Uterus (tissue), 4 donors: ENCODE data around the gene CAMK2N2. TPM values are rescaled to one million over a fixed set of nuclear protein-coding genes. Genes with fewer than 3 reads are reported as not detected.

Experiments used
- DNase-seq, 2 donors: peaks; one replicate each; pipeline ENCODE4 v3.0.0-alpha.2; 2019 to 2020
- H3K27ac ChIP-seq, 2 donors: fragments of 200-600 bp; sonication (generic); 1 replicate in 1 of 2; 2 replicates in 1 of 2; pipeline ENCODE4 v1.5.1; 2016 to 2018
- H3K27me3 ChIP-seq, 2 donors: fragments of 200-600 bp; sonication (generic); one replicate each; pipeline ENCODE4 v1.5.1; 2018 to 2019; ENCODE audit warnings: control low read depth in 1 of 2
- H3K36me3 ChIP-seq, 2 donors: fragments of 200-600 bp; sonication (generic); one replicate each; pipeline ENCODE4 v1.5.1; 2019; ENCODE audit warnings: control low read depth in 1 of 2
- H3K4me1 ChIP-seq, 2 donors: fragments of 200-600 bp; sonication (generic); one replicate each; pipeline ENCODE4 v1.5.1; 2018 to 2019; ENCODE audit warnings: control low read depth in 1 of 2
- H3K4me3 ChIP-seq, 2 donors: fragments of 200-600 bp; sonication (generic); 1 replicate in 1 of 2; 2 replicates in 1 of 2; pipeline ENCODE4 v1.5.1; 2018 to 2019; ENCODE audit warnings: mild to moderate bottlenecking in 1 of 2
- H3K9me3 ChIP-seq, 2 donors: fragments of 200-600 bp; sonication (generic); one replicate each; pipeline ENCODE4 v1.5.1; 2019; ENCODE audit warnings: control low read depth in 1 of 2
- CTCF ChIP-seq, 4 experiments: fragments of 200-600 bp in 2 of 4; fragments of 450-650 bp in 2 of 4; sonication (generic) in 2 of 4; IDR thresholded peaks; one replicate each; pipeline ENCODE4 v1.5.1; 2016 to 2019; ENCODE audit warnings: antibody characterized with exemption in 4 of 4, mild to moderate bottlenecking in 2 of 4, moderate library complexity in 1 of 4
- POLR2A ChIP-seq, 2 donors: fragments of 450-650 bp; IDR thresholded peaks; one replicate each; pipeline ENCODE4 v1.6.1; 2016; ENCODE audit warnings: antibody characterized with exemption in 2 of 2, mild to moderate bottlenecking in 1 of 2, moderate library complexity in 1 of 2
- intact Hi-C: fragments of 100-400 bp; cut with DNase I; formaldehyde crosslinking; loops from one replicate; pipeline ENCODE4 v1.15.1; 2023; ENCODE audit warnings: low total_unique reads
- total RNA-seq, 4 donors: library from RNA; depleted of rRNA in 3 of 4; stranded (reverse); fragments of >200 nt in 3 of 4; gene quantifications; one replicate each; pipeline versions ENCODE4 v1.1.0 to v1.2.4, GENCODE V29; 2014 to 2023
- donor health status: DM: yes; HTN: yes; CAD: no.

CAMK2N2 gene
- total RNA-seq, 4 donors from 2014 or later: not detected

- DNase-seq: no peak
- Histone ChIP-seq H3K27ac (no peak overlapping the region), H3K4me1 (no peaks in the 10 kb centered on the region), H3K4me3 (no peak overlapping the region), H3K9me3 (no peaks in the 10 kb centered on the region), H3K36me3 (no peaks in the 10 kb centered on the region), H3K27me3 (peaks cover 0 to 4% of the 10 kb centered on the region in 2 donors)
- intact Hi-C loops: no loop called here
- TF ChIP-seq POLR2A (IDR thresholded peaks at IDR 0.05): no peak
- TF ChIP-seq CTCF (IDR thresholded peaks at IDR 0.05): no peak
Measured at GRCh38 chr3:184284696-184285095, 23.3 kb upstream of the CAMK2N2 start.

GRCh38 chr3:184283681-184284080 is 22.3 kb upstream of the CAMK2N2 start:
- H3K9me3 ChIP-seq: no peaks in the 10 kb centered on the region
- DNase-seq: no peak

GRCh38 chr3:184282941-184283340 is 21.6 kb upstream of the CAMK2N2 start:
- Histone ChIP-seq H3K36me3 (no peaks in the 10 kb centered on the region), H3K4me1 (no peaks in the 10 kb centered on the region), H3K4me3 (no peak overlapping the region), H3K9me3 (no peaks in the 10 kb centered on the region), H3K27ac (no peak overlapping the region), H3K27me3 (no peaks in the 10 kb centered on the region)
- TF ChIP-seq POLR2A (IDR thresholded peaks at IDR 0.05) (no peak), CTCF (IDR thresholded peaks at IDR 0.05) (no peak)
- intact Hi-C loops: no loop called here
- DNase-seq: no peak

More at GRCh38 chr3:184283681-184284080, 22.3 kb upstream of the CAMK2N2 start:
- Histone ChIP-seq H3K4me1 (no peaks in the 10 kb centered on the region), H3K36me3 (no peaks in the 10 kb centered on the region), H3K4me3 (no peak overlapping the region), H3K27me3 (no peaks in the 10 kb centered on the region), H3K27ac (no peak overlapping the region)
- intact Hi-C loops: no loop called here
- TF ChIP-seq POLR2A (IDR thresholded peaks at IDR 0.05) (no peak), CTCF (IDR thresholded peaks at IDR 0.05) (no peak)

- Histone ChIP-seq H3K27ac (no peak overlapping the region), H3K9me3 (no peaks in the 10 kb centered on the region), H3K4me3 (no peak overlapping the region), H3K4me1 (no peaks in the 10 kb centered on the region), H3K36me3 (no peaks in the 10 kb centered on the region), H3K27me3 (no peaks in the 10 kb centered on the region)
- no peak for DNase-seq
- intact Hi-C loops: no loop called here
- no peak for TF ChIP-seq POLR2A (IDR thresholded peaks at IDR 0.05)
- no peak for TF ChIP-seq CTCF (IDR thresholded peaks at IDR 0.05)
Measured at GRCh38 chr3:184277366-184277765, 16.0 kb upstream of the CAMK2N2 start.

- intact Hi-C loops: no loop called here
- DNase-seq: no peak
- no peaks in the 10 kb centered on the region for H3K4me1 ChIP-seq
- TF ChIP-seq CTCF (IDR thresholded peaks at IDR 0.05) (no peak), POLR2A (IDR thresholded peaks at IDR 0.05) (no peak)
- no peaks in the 10 kb centered on the region for H3K9me3 ChIP-seq
- H3K27ac ChIP-seq: no peak within 1 kb of the TSS
- no peaks in the 10 kb centered on the region for H3K27me3 ChIP-seq
- no peak within 1 kb of the TSS for H3K4me3 ChIP-seq
- H3K36me3 ChIP-seq: no peaks in the 10 kb centered on the region
Measured at GRCh38 chr3:184275961-184276910, 14.9 kb upstream of the CAMK2N2 start, which contains the start of gene ECE2. Gene ECE2 (plus strand): TSS chr3:184276022. CDS start chr3:184276154, 132 bp downstream.
